ENCODE data around the gene SORT1.
A peak's percentile ranks its signal among the peaks of the same experiment; 100 is the strongest.
"Not testable (repeated sequence)": the region's sequence is repeated elsewhere in the genome, so short reads cannot be mapped to it uniquely, and the experiment has no call there.

Gene SORT1

GRCh38 chr1:109294481-109294880 is 103.2 kb downstream of the SORT1 start:
- no peak for DNase-seq

DNA sequence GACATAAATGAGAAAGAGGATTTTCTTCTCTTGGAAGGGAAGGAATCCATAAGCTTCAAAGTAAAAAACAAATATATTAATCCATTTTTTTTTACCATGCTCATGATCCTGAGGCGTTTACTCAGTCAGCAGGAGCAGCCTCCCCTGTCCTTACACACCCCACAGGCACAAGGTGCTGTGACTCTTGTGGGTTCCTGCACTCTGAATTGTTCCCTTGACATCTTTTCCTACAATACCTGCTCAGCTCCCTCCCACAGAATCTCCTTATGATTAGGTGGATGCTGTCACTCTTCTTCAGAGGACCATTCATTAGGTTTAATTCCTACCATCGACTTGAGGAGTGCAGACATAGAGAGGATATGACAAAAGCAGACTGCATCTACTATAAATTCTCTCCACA is 104.7 kb downstream of the SORT1 start:
- no peak for DNase-seq

GRCh38 chr1:109292364-109292763 is 105.4 kb downstream of the SORT1 start:
- DNase-seq: no peak

GRCh38 chr1:109290998-109291397 is 106.7 kb downstream of the SORT1 start:
- DNase-seq: no peak

DNA sequence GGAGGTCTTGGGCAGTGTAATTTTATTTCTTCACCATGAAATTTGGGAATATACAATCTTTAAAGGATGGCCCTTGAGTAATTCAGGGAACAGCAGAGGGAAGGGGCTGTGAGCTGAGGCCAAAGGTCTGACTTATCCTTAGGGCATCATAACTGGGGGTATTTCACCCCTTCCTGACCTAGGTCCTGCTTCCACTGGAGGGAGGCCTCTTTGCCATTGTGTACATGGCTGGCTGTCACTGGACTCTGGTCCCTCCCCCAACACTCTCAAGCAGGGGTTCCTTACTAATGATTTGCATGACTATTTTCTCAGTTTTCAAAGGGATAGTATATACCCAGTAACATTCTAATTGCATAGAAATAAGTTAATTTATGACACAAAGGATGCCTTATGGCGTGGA is 107.6 kb downstream of the SORT1 start:
- no peak for DNase-seq

- DNase-seq: not testable (repeated sequence)
Measured at GRCh38 chr1:109286762-109287161, 111.0 kb downstream of the SORT1 start.

DNA sequence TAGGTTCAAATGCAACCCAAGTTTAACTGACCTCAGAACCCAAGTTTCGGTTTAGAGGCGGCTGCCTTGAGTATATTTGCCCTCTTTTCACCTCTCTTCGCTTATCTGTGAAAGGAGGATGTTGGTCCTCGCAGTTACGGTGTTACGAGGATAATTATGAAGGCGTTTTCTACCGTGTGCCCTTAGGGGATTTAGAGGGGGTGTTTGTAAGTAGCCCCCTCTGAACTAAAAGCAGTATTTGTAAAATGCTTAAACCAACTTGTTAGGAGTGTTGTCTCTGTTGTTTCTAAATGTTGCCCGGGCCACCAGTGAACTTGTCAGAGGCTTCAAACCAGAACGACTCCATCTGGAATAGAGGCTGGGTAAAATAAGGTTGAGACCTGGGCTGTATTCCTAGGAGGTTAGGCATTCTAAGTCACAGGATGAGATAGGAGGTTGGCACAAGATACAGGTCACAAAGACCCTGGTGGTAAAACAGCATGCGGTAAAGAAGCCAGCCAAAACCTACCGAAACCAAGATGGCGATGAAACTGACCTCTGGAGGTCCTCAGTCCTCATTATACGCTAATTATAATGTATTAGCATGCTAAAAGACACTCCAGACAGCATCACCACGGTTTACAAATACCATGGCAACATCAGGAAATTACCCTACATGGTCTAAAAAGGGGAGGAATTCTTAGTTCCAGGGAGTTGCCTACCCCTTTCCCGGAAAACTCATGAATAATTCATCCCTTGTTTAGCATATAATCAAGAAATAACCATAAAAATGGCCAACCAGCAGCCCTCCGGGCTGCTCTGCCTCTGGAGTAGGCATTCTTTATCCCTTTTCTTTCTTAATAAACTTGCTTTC is 113.7 kb downstream of the SORT1 start:
- no peak for DNase-seq

- peak; percentile 90 to 95 for DNase-seq
Measured at GRCh38 chr1:109282952-109283747, 114.6 kb downstream of the SORT1 start, which contains the start of gene PSRC1. Gene PSRC1 (minus strand): TSS chr1:109283145.

- no peak for DNase-seq
Measured at GRCh38 chr1:109282497-109282951, 115.2 kb downstream of the SORT1 start.

GRCh38 chr1:109281680-109282496 is 115.8 kb downstream of the SORT1 start:
- DNase-seq: no peak

GRCh38 chr1:109280862-109281261 is 116.9 kb downstream of the SORT1 start:
- DNase-seq: no peak

DNA sequence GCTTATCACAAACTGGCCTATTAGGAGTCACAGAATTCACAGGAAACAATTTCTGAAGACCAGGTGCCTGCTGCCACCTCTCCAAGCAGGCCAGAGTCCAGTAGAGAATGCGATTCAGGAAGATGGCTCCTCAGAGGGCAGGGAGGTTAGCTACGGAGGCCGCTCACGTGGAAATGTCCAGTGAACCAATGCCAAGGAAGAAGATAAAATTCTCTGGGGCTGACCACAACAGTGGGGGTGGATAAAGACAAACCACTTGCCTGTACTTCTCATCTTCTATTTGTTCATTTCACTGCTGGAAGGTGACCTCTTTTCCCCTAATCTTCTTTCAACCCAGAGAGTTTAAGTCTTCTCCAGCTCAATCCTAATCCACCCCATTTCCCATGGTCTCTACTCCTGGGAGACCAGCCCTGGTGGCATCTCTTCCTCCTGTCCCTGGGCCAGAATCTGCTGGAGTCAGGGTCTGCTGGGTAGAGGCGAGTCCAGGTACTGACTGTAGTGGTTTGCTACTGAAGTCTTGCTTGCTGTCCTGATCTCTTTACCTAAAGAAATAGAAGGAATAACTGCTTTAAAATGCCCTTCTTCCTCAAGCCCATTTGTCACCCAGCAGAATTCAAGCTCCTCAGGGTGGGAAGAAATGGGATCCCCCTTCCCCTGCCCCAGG is 118.0 kb downstream of the SORT1 start:
- no peak for DNase-seq

DNA sequence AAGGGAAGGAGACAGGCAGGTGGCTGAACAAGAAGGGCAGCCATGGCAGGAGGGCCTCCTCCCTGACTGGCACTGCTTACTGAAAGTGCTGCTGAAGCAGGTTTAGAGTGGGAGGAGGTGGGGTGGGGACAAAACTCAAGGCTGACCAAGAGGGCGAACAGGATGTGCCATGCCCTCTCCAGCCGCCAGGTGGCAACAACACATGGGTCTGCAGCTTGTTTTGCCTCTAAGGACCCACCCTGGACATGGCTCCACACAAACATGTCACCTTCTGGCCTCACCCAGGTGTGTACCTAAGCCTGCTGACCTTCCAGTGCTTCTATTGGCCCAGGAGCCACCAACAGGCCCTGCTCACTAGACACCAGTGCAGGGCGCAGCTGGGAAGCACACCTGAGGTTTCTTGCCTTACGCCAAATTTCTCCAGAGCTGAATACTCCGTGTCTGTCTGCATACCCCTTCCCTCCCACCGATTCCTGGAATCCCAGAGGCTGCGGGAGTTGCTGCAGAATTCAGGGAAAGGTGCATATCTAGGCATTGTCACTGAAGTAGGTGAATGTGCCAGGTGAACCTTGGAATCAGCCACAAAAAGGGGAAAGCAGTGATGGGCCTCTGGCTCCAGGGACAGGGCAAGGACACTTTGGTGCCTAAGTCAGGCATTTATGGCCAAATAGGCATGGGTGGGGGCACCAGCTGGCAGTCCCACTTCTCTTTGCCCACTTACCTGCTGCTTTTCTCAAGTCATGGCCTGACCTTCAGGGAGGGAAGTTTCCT is 120.1 kb downstream of the SORT1 start:
- peak; percentile 47 to 68 for DNase-seq

DNA sequence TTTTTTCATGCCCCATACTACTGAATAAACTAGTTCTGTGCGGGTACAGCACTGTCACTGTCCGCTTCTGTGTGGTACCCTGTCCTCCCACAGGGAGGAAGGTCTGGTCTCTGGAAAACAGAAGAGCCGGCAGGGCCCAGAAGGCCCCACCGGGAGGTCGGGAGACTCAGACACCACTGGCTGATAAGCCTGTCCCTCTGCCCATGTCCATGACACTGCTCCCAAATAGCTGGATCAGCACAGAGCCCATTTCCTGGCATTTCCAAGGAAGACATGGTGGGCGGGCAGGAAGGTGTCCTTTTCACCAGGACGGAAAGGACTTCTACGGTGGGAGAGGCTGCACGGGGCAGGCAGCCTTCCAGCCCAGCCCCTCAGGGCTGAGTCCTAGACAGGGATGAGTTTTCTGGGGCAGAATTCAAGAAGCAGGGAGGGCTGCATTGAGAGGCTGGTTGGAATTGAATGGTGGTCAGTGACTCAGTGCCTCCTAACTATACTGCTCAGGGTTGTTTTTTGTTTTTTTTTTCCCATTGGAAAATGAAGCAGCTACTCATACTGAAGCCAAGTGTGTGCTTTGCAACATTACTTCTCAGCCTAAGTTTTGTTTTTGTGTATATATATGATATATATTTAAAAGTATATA is 121.9 kb downstream of the SORT1 start:
- DNase-seq: no peak

GRCh38 chr1:109274533-109275476 is 122.9 kb downstream of the SORT1 start:
- DNase-seq: no peak

DNA sequence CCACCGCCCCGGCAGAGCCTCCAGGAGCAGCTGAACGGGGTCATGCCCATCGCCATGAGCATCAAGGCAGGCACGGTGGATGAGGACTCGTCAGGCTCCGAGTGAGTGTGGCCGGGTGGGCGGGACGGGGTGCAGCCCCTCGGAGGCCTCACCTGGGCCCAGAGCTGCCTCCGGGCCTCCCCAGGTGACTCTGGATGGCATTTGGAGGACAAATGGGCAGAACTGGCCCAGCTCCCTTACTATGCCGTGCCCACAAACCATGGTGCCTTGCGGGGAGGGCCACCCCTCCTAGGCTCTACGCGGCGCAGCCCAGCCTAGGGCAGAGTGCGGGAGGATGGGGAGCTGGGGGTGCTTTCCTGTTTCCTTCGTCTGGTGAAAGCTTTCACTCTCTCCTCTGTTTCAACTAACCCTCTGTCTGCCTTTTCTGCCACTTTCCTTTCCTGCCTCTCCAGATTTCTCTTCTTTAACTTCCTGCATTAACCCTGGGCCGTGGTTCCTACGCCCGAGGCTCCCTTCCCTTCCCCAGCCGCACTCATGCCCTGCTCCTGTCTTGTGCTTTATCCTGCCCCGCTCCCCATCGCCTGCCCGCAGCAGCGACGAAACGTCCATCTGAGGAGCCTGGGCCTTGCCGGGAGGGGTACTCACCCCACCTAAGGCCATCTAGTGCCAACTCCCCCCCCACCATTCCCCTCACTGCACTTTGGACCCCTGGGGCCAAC is 124.0 kb downstream of the SORT1 start:
- DNase-seq: no peak

GRCh38 chr1:109272831-109273547 is 124.7 kb downstream of the SORT1 start:
- no peak for DNase-seq

DNA sequence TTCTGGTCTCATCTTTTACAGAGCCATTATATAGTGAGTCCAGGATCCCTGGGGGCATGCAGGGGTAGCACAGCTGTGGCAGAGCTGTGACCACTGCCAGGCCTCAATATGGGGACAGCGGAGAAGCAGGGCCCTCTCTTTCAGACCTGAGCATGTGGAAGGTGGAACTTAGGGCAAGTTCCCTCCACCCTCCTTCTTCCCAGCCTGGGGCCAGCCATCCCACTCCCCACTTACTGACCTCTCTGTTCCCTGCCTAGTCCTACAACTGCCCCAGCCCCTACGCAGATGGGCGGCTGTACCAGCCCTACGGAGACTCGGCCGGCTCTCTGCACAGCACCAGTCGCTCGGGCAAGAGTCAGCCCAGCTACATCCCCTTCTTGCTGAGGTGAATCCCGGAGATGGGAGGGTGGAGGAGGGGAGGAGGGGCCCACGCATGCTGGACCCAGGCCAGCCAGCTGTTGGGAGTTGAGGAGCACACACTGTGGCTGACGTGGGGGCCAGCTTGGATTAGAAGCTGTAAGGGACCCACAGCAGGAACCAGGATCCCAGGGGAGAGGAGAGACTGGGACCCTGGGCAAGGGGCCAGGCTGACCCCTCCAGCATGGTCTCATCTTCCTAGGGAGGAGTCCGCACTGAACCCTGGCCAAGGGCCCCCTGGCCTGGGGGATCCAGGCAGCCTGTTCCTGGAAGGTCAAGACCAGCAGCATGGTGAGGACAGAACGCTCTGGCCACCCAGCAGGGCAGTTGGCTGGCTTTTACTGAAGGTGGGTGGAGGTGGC is 125.5 kb downstream of the SORT1 start:
- no peak for DNase-seq
